Duodenal mucosa (tissue), 2 donors: Measurements from ENCODE around the gene GPR89A.

Experiments used
- H3K27ac ChIP-seq: one replicate; pipeline ENCODE4 v1.7.0; 2013; ENCODE audit warnings: low read depth, low read length
- H3K27me3 ChIP-seq, 2 donors: one replicate each; pipeline ENCODE4 v1.7.0; 2013; ENCODE audit warnings: low read length in 2 of 2, control low read depth in 1 of 2; ENCODE audit not compliant: insufficient read depth in 2 of 2, control insufficient read depth in 1 of 2
- H3K36me3 ChIP-seq, 2 donors: one replicate each; pipeline ENCODE4 v1.7.0; 2013; ENCODE audit warnings: low read length in 2 of 2, control low read depth in 1 of 2; ENCODE audit not compliant: insufficient read depth in 2 of 2, control insufficient read depth in 1 of 2
- H3K4me1 ChIP-seq, 2 donors: one replicate each; pipeline ENCODE4 v1.7.0; 2013; ENCODE audit warnings: low read length in 2 of 2, control low read depth in 1 of 2; ENCODE audit not compliant: insufficient read depth in 2 of 2, control insufficient read depth in 1 of 2
- H3K4me3 ChIP-seq, 2 donors: one replicate each; pipeline ENCODE4 v1.7.0; 2013; ENCODE audit warnings: low read length in 2 of 2, low read depth in 1 of 2
- H3K9ac ChIP-seq, 2 donors: one replicate each; pipeline ENCODE4 v1.7.0; 2013; ENCODE audit warnings: low read length in 2 of 2, low read depth in 1 of 2
- H3K9me3 ChIP-seq, 2 donors: one replicate each; pipeline ENCODE4 v1.7.0; 2013; ENCODE audit warnings: low read length in 2 of 2, control low read depth in 1 of 2; ENCODE audit not compliant: control insufficient read depth in 1 of 2

The GPR89A gene

DNA sequence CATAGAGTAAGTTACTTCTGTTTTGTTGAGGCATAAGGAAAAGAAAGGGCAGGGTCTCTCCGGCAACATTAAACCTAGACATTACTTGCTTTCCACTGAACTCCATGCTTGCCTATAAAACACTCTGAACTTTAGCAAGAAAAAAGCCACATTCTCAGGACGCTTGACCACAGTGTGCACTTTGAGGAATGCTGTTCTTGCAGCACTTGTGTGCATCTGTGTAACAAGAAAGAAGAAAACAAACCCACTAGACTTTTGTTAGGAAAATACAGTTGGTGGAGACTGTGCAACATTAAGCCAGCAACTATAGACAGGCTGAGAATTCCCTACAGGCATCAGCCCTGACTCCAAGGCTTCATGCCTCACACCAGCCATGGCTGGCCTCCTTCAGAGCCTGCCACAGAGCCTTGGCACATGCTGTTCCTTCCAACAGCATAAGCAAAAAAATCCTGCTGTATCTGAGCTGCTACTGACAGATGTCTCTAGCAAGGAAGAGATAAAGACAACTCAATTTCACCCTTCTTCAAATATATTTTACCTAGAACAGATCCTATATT lies 93.6 kb downstream of the GPR89A start:
- H3K9ac ChIP-seq = no peak overlapping the region
- H3K27ac ChIP-seq = no peak overlapping the region
- H3K9me3 ChIP-seq = no peaks in the 10 kb centered on the region
- H3K36me3 ChIP-seq = no peaks in the 10 kb centered on the region
- H3K4me3 ChIP-seq = no peak overlapping the region
- H3K27me3 ChIP-seq = no peaks in the 10 kb centered on the region
- peaks cover 0 to 3% of the 10 kb centered on the region in 2 donors for H3K4me1 ChIP-seq

DNA sequence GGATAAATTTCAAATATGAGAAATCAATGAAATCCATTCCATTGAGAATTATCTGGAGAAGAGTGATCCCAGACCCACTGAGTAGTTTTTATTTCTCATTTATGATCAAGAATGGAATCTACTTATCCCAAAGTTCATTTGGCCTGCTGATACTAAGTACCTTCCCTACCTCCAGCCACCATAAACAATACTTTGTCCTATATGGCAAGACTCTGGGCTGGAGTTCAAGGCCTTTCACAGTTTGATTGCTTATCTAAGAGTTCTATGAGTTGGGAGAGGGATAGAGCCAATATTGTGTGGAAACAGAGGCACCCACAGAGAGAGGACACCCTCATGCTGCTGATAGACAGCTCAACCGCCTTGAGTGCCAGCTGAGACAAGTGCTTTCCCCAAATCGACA lies 94.3 kb downstream of the GPR89A start:
- Histone ChIP-seq H3K27ac (no peak overlapping the region), H3K9ac (no peak overlapping the region), H3K4me3 (no peak overlapping the region), H3K4me1 (peaks cover 0 to 9% of the 10 kb centered on the region in 2 donors), H3K9me3 (no peaks in the 10 kb centered on the region), H3K27me3 (no peaks in the 10 kb centered on the region), H3K36me3 (no peaks in the 10 kb centered on the region)

DNA sequence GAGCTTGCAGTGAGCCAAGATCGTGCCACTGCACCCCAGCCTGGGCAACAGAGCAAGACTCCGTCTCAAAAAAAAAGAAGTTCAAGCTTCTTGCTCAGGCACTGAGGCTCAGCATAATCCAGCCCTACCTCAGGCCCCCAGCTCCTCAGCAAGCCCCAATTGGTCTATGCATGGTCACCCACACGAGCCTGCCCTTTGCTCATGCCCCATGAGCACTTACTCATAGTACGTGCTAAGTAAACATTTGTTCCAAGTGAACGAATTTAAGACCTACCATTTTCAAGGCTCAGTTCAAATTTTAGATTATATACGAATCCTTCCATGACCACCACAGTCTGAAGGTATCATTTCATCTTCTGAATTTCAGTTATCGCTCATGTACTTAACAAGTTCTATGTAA lies 95.0 kb downstream of the GPR89A start:
- H3K27ac ChIP-seq = no peak overlapping the region
- no peaks in the 10 kb centered on the region for H3K36me3 ChIP-seq
- H3K9ac ChIP-seq = no peak overlapping the region
- no peaks in the 10 kb centered on the region for H3K9me3 ChIP-seq
- H3K4me1 ChIP-seq = peaks cover 5 to 13% of the 10 kb centered on the region in 2 donors
- no peak overlapping the region for H3K4me3 ChIP-seq
- H3K27me3 ChIP-seq = no peaks in the 10 kb centered on the region

DNA sequence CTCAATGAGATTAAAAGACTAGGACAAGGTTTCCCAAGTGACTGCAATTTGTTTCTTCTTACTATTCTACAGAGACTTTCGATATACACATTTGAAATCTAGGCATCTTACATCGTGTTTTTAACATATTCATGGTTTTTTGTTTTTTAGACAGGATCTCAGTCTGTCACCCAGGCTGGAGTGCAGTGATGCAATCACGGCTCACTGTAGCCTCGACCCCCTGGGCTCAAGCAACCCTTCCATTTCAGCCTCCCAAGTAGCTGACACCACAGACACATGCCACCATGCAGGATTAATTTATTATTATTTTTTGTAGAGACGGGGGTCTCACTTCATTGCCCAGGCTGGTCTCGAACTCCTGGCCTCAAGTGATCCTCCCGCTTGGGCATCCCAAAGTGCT lies 97.8 kb downstream of the GPR89A start:
- Histone ChIP-seq H3K27me3 (no peaks in the 10 kb centered on the region), H3K4me1 (peaks cover 14 to 25% of the 10 kb centered on the region in 2 donors), H3K9ac (no peak overlapping the region), H3K9me3 (no peaks in the 10 kb centered on the region), H3K4me3 (peak overlapping the region in 1 of 2 donors; percentile 64), H3K27ac (no peak overlapping the region), H3K36me3 (no peaks in the 10 kb centered on the region)

DNA sequence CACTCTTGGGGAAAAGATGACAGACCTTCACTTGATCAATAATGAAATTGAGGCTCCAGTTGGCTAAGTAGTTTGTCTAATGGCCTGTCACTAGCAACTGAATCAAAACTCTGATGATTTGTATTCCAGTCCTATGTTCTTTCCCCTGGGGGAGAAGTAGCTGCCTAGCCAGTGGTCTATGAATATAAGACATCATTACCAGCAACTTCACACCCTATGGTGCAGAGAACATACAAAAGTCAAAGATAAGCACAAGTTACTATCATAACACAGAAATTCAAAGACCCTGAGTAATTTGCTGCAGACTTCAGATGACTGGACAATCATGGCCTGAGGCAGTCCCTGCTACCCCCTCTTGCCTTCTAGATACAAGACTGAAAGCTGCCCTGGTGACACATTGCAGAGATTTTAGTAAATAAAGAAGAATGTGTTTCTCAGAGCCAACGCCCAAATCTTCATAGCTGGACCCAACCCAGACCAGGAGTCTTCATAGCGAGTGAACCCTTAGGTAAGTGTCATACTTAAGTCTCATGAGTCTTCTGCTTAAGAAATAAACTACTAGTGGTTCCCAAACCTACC lies 98.4 kb downstream of the GPR89A start:
- H3K4me1 ChIP-seq = peaks cover 19 to 29% of the 10 kb centered on the region in 2 donors
- no peaks in the 10 kb centered on the region for H3K27me3 ChIP-seq
- H3K9me3 ChIP-seq = no peaks in the 10 kb centered on the region
- no peaks in the 10 kb centered on the region for H3K36me3 ChIP-seq
- H3K4me3 ChIP-seq = peak overlapping the region; percentile 61 to 64
- peak overlapping the region in 1 of 2 donors; percentile 29 for H3K9ac ChIP-seq
- H3K27ac ChIP-seq = no peak overlapping the region

DNA sequence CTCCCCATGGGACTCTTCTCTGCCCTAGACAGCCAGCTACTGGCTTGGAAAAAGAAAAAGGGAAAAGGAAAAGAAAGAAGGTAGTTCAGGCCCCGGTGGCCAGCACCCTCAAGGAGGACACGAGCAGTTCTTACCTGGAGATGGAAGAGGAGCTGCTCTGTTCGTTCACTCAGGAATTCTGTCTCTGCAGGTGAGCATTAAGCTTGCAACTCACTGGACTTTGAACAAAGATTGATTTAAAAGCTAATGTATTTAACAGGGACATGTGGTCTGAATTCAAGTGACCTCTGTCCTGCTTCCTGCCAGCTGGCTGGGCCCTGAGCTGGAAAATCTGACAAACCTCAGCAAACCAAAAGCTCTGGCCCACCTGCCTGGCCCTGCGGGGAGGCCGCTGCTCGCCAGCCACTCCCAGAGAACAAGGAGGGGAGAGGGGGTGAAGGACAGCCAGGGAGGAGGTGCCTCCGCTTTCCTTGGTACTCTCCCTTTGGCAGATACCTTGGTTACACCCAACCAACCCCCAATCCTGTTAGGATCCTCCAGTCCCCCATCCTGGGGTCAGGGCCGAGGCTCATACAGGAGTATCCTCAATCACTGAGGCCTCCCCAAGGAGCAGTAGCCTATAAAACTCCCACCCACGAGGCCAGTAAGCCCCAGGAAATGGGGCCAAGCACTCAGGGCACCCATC lies 99.5 kb downstream of the GPR89A start, which contains the start of gene PDZK1:
Gene PDZK1, minus strand, starts transcription at position 186 of the 685 bp plus-strand sequence. CDS start 19,347 bp downstream, outside the sequence.
- peak within 1 kb of the TSS; percentile 33 for H3K27ac ChIP-seq
- H3K9ac ChIP-seq = peak within 1 kb of the TSS; percentile 22 to 29
- no peaks in the 10 kb centered on the region for H3K9me3 ChIP-seq
- H3K36me3 ChIP-seq = no peaks in the 10 kb centered on the region
- no peaks in the 10 kb centered on the region for H3K27me3 ChIP-seq
- H3K4me1 ChIP-seq = peaks cover 26 to 37% of the 10 kb centered on the region in 2 donors
- peak within 1 kb of the TSS; percentile 61 to 64 for H3K4me3 ChIP-seq

DNA sequence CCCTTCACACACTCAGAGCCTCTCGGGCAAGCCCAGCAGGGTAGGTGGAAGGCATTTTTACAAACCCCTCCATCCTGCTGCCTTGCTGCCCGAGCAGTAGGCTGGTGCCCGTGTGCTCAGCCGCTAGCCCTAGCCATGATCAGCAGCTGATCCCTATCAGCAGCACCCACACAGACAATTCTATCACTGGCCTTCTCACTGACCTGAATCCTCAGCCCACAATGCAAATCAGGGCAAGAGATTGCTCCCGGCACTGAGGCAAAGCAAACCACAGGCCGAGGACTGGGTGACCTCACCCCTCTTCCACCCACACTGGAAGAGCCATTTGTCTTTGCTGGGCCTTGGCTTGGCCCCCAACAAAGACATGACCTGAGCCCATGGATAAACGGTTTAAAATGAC lies 100.3 kb downstream of the GPR89A start:
- Histone ChIP-seq H3K4me1 (peaks cover 26 to 37% of the 10 kb centered on the region in 2 donors), H3K36me3 (no peaks in the 10 kb centered on the region), H3K4me3 (no peak overlapping the region), H3K9me3 (no peaks in the 10 kb centered on the region), H3K27me3 (no peaks in the 10 kb centered on the region), H3K27ac (peak overlapping the region; percentile 7), H3K9ac (no peak overlapping the region)

DNA sequence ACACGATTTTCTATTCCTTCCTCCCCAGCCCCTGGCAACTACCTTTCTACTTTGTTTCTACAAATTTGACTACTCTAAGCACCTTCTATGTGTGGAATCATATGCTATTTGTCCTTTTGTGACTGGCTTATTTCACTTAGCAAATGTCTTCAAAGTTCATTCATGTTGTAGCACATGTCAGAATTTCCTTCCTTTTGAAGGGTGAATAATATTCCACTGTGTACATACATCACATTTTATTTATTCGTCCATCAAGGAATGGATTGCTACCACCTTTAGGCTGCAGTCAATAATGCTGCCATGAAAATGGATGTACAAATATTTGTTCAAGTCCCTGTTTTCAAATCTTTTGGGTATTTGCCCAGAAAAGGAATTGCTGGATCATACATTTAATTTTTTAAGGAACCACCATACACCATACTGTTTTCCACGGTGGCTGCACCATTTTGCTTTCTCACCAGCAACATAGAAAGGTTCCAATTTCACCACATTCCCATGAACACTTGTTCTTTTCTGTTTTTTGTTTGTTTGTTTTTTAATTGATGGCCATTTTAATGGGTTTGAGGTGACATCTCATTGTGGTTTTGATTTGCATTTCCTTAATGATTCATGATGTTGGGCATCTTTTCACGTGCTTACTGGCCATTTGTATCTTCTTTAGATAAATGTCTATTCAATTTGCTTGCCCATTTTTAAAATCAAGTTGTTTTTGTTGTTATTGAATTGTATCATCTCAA lies 102.7 kb downstream of the GPR89A start:
- H3K27ac ChIP-seq = no peak overlapping the region
- no peaks in the 10 kb centered on the region for H3K27me3 ChIP-seq
- H3K4me1 ChIP-seq = peaks cover 26 to 44% of the 10 kb centered on the region in 2 donors
- no peaks in the 10 kb centered on the region for H3K9me3 ChIP-seq
- no peak overlapping the region for H3K4me3 ChIP-seq
- H3K9ac ChIP-seq = no peak overlapping the region
- no peaks in the 10 kb centered on the region for H3K36me3 ChIP-seq

DNA sequence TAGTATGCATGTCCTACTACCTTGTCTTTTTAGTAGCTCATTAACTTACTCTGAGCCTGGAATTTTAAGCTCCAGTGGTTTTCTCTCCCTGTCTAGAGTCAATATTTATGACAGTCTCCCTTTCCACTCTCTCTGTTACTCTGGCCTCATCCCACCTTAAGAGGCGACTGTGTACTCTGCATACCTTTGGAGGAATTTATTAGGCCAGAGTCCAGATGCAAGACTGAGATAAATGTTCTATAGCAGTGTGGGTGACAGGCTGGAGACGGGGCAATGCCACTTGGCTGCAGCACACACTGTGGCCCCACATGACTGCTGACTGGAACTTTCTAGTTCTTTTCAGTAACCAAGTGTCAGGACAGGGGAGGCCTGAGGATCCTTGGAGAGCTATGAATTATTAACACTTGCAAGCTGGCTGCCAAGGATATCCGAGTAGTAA lies 103.4 kb downstream of the GPR89A start:
- H3K9me3 ChIP-seq = no peaks in the 10 kb centered on the region
- no peak overlapping the region for H3K4me3 ChIP-seq
- H3K27me3 ChIP-seq = no peaks in the 10 kb centered on the region
- H3K36me3 ChIP-seq = no peaks in the 10 kb centered on the region
- H3K9ac ChIP-seq = peak overlapping the region in 1 of 2 donors; percentile 26
- peaks cover 28 to 46% of the 10 kb centered on the region in 2 donors for H3K4me1 ChIP-seq
- peak overlapping the region; percentile 58 for H3K27ac ChIP-seq
